SH-SY5Y (cell line): ENCODE results near the gene FBXO41.

Source experiments
- GATA2 ChIP-seq: IDR thresholded peaks from 2 replicates; pipeline ENCODE4 v1.6.1; 2011; ENCODE audit warnings: mild to moderate bottlenecking, low read depth, low read length
- GATA3 ChIP-seq: IDR thresholded peaks from 2 replicates; pipeline ENCODE4 v1.6.1; 2011; ENCODE audit warnings: low read depth, mild to moderate bottlenecking, low read length, moderate library complexity

DNA sequence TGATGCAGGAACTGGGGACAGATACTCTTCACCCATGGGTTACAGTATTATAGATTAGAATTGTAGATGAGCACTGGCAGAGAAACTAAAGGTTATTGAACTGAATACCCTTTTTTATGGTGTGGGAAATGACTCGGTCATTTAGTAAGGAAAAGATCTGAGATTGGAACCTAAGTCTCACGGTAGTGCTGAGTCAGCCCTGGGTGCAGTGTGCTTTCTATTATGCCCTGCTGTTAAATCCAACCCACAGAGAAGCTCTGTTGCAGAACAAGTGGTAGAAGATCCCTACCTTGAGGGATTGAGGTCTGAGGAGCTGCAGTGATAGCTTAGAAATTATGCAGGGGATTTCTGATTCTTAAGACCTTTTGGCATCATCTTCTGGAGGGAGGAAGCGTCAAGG is 37.4 kb downstream of the FBXO41 start:
- TF ChIP-seq GATA2, result no peak
- TF ChIP-seq GATA3, result no peak
